ENCODE results near the gene BCL7C. TPM values are rescaled to one million over a fixed set of nuclear protein-coding genes. Genes with fewer than 3 reads are reported as not detected.

The BCL7C gene
- total RNA-seq, 4 donors from 2014 or later: 39.2 to 48.7 (median 42.0) TPM

DNA sequence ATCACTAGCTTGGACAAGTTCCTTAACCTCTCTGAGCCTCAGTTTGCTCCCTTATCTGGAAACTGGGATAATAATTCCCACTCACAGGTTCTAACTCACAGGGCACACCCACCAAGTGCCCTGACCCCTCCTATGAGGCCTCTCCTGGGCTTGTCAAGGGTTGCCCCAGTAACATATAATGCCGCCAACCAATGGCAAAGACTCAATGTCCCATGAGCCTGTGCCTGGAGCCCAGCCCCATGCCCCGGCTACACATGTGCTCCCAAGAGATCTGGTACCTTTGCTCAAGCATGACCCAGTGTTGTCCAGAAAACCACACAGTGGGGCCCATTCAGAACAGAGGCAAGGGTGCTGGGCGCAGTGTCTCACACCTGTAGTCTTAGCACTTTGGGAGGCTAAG, 21.0 kb upstream of the BCL7C start:
- WGBS, 2 donors (ENCODE audit: low coverage in 1 of 2): no CpG with 5 or more reads among the region's 3 CpGs
- no peak overlapping the region for H3K27ac ChIP-seq
- no peaks in the 10 kb centered on the region for H3K36me3 ChIP-seq
- H3K4me3 ChIP-seq: no peak overlapping the region
- no peak for ATAC-seq
- H3K9me3 ChIP-seq: no peaks in the 10 kb centered on the region
- no peak for TF ChIP-seq POLR2AphosphoS5 (IDR thresholded peaks at IDR 0.05)
- TF ChIP-seq, protein P1, sequence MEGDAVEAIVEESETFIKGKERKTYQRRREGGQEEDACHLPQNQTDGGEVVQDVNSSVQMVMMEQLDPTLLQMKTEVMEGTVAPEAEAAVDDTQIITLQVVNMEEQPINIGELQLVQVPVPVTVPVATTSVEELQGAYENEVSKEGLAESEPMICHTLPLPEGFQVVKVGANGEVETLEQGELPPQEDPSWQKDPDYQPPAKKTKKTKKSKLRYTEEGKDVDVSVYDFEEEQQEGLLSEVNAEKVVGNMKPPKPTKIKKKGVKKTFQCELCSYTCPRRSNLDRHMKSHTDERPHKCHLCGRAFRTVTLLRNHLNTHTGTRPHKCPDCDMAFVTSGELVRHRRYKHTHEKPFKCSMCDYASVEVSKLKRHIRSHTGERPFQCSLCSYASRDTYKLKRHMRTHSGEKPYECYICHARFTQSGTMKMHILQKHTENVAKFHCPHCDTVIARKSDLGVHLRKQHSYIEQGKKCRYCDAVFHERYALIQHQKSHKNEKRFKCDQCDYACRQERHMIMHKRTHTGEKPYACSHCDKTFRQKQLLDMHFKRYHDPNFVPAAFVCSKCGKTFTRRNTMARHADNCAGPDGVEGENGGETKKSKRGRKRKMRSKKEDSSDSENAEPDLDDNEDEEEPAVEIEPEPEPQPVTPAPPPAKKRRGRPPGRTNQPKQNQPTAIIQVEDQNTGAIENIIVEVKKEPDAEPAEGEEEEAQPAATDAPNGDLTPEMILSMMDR (IDR thresholded peaks at IDR 0.05): no peak
- no peak for TF ChIP-seq EP300 (IDR thresholded peaks at IDR 0.05)
- no peak for TF ChIP-seq POLR2A (IDR thresholded peaks at IDR 0.05)
- no peaks in the 10 kb centered on the region for H3K27me3 ChIP-seq
- H3K4me1 ChIP-seq: no peaks in the 10 kb centered on the region

DNA sequence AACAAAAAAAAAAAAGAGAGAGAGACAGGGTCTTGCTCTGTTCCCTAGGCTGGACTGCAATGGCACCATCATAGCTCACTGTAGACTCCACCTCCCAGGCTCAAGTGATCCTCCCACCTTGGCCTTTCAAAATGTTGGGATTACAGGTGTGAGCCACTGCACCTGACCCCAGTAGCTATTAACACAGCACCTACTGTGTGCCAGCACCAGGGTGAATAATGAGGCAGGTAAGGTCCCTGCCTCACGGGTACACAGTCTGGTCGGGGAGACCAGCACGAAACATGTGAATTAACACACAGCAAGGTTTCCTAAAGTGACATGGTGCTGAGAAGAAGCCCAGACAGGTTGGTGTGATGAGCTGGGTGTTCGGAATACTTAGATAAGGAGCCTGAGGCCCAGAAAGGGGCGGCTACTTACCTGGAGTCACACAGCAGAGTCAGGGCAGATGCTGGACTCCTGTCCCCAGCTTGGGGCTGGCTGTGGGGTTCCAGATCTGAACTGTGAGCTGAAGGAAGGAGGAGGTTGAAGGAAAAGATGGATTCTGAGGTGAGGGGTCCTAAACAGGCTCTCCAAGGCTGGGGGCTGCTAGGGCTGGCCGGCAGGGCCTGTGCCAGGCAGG, 19.0 kb upstream of the BCL7C start:
- no peaks in the 10 kb centered on the region for H3K4me1 ChIP-seq
- TF ChIP-seq POLR2AphosphoS5 (IDR thresholded peaks at IDR 0.05) (no peak), POLR2A (IDR thresholded peaks at IDR 0.05) (no peak), EP300 (IDR thresholded peaks at IDR 0.05) (no peak)
- TF ChIP-seq, protein P1 (IDR thresholded peaks at IDR 0.05): no peak
- 89 to 93% methylated on average over 5 to 6 of the region's 6 CpGs for WGBS, 2 donors (ENCODE audit: low coverage in 1 of 2)
- no peak for ATAC-seq
- no peaks in the 10 kb centered on the region for H3K9me3 ChIP-seq
- no peaks in the 10 kb centered on the region for H3K27me3 ChIP-seq
- H3K4me3 ChIP-seq: no peak overlapping the region
- H3K36me3 ChIP-seq: no peaks in the 10 kb centered on the region
- no peak overlapping the region for H3K27ac ChIP-seq

DNA sequence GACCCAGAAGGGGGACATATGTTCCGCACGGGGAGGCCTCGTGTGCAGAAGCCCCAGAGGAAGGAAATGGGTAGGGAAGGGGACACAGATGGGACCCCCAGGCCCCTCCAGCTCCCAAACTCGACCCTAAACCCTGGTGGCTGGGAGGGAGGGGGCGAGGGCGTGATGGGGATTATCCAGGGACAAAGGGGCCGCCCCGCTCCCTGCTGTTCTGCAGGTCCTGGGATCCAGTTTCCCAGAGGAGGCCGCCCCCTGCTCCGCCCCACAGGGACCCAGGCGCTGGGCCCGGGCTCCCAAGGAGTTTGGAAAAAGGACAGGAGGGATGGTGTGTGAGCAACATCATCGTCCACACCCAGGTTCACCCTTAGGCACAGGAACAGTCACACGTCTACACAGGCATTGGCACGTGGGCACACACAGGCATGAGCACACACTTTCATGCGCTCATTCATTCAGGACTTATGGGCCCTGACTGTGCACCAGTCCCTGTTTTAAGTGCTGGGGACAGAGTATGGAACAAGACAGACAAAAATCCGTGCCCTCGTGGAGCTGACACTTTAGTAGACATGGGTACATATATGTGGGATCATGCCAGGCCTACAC, 16.7 kb upstream of the BCL7C start:
- H3K36me3 ChIP-seq: no peaks in the 10 kb centered on the region
- no peak for ATAC-seq
- no peak overlapping the region for H3K27ac ChIP-seq
- no peaks in the 10 kb centered on the region for H3K4me1 ChIP-seq
- TF ChIP-seq POLR2A (IDR thresholded peaks at IDR 0.05) (no peak), EP300 (IDR thresholded peaks at IDR 0.05) (no peak), POLR2AphosphoS5 (IDR thresholded peaks at IDR 0.05) (no peak)
- TF ChIP-seq, protein P1 (IDR thresholded peaks at IDR 0.05): no peak
- H3K27me3 ChIP-seq: no peaks in the 10 kb centered on the region
- H3K9me3 ChIP-seq: no peaks in the 10 kb centered on the region
- WGBS, 2 donors (ENCODE audit: low coverage in 1 of 2): 67 to 93% methylated on average over 3 of the region's 18 CpGs
- H3K4me3 ChIP-seq: no peak overlapping the region

DNA sequence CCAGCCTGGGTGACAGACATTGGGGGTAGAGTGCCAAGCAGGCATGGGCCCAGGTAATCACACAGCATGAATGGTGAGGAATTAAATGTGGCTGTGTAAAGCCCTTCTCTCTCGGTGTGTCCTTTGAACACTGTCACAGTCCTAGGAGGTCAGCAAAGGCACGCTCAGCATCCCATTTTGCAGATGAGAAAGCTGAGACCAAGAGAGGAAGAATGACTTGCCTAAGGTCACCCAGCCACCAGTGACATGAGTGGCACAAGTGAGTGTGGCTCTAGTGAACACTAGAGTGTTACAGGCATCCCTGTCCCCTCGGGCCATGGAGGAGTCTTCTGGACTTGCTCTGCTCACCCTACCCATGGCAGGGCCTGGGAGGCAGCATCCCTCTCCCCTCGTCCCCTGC, 13.2 kb upstream of the BCL7C start:
- H3K36me3 ChIP-seq: no peaks in the 10 kb centered on the region
- H3K27me3 ChIP-seq: no peaks in the 10 kb centered on the region
- no peak overlapping the region for H3K27ac ChIP-seq
- H3K4me3 ChIP-seq: no peak overlapping the region
- no peak for ATAC-seq
- peaks cover 0 to 23% (median 4%) of the 10 kb centered on the region in 3 donors for H3K4me1 ChIP-seq
- TF ChIP-seq, protein P1 (IDR thresholded peaks at IDR 0.05): no peak
- no peak for TF ChIP-seq POLR2A (IDR thresholded peaks at IDR 0.05)
- TF ChIP-seq POLR2AphosphoS5 (IDR thresholded peaks at IDR 0.05): no peak
- no peak for TF ChIP-seq EP300 (IDR thresholded peaks at IDR 0.05)
- H3K9me3 ChIP-seq: no peaks in the 10 kb centered on the region
- 100% methylated on average over 1 of the region's 4 CpGs; no CpG with 5 or more reads in 1 of the 2 donors for WGBS, 2 donors (ENCODE audit: low coverage in 1 of 2)
